K562 (cell line): Measurements from ENCODE around the gene SUSD3. TPM values are rescaled to one million over a fixed set of nuclear protein-coding genes. Genes with fewer than 3 reads are reported as not detected.

Experiments
- MTA3 ChIP-seq: fragments of 450-650 bp; formaldehyde crosslinking; IDR thresholded peaks from 2 replicates; pipeline ENCODE4 v1.6.1; 2017; ENCODE audit warnings: mild to moderate bottlenecking, borderline replicate concordance
- REST ChIP-seq, 2 experiments: fragments of 450-650 bp; formaldehyde crosslinking in 1 of 2; IDR thresholded peaks; 2 replicates each; pipeline versions ENCODE4 v1.4.0 to v1.6.1; 2014 to 2020; ENCODE audit warnings: mild to moderate bottlenecking in 2 of 2, borderline replicate concordance in 1 of 2, low read depth in 1 of 2
- polyA plus RNA-seq, 8 experiments: library from polyadenylated mRNA; depleted of rRNA in 4 of 8; stranded (reverse) in 5 of 8; unstranded in 3 of 8; fragments of >200 nt; fragmentation: Nextera tagmentation in 2 of 8; fragmentation: Illumina TruSeq in 1 of 8; extraction: Ambion mirVana in 2 of 8; extraction: Trizol in 1 of 8; gene quantifications; 2 replicates each; pipeline versions ENCODE4 v1.2.1 to v1.2.3, GENCODE V29; 2011 to 2014; ENCODE audit warnings: inconsistent platforms in 1 of 8, missing spikeins in 1 of 8
- total RNA-seq, 7 experiments: library from RNA; depleted of rRNA in 6 of 7; stranded (reverse); fragments of >200 nt in 6 of 7; fragmentation: Illumina TruSeq in 2 of 7; extraction: Trizol in 2 of 7; gene quantifications; 2 replicates each; pipeline versions ENCODE4 v1.2.1 to v1.2.3, GENCODE V29; 2011 to 2021; ENCODE audit warnings: low replicate concordance in 1 of 7
- TF ChIP-seq, protein P1 (sequence below): fragments of 450-650 bp; IDR thresholded peaks from 2 replicates; pipeline ENCODE4 v1.6.1; 2018; ENCODE audit not compliant: partially characterized antibody

SUSD3 gene
- total and polyA plus RNA-seq, 9 of the 15 experiments (the other 6 are each of a cell fraction or from before 2014, with no cell fraction given), result 1.3 to 21.7 (median 11.4) TPM

DNA sequence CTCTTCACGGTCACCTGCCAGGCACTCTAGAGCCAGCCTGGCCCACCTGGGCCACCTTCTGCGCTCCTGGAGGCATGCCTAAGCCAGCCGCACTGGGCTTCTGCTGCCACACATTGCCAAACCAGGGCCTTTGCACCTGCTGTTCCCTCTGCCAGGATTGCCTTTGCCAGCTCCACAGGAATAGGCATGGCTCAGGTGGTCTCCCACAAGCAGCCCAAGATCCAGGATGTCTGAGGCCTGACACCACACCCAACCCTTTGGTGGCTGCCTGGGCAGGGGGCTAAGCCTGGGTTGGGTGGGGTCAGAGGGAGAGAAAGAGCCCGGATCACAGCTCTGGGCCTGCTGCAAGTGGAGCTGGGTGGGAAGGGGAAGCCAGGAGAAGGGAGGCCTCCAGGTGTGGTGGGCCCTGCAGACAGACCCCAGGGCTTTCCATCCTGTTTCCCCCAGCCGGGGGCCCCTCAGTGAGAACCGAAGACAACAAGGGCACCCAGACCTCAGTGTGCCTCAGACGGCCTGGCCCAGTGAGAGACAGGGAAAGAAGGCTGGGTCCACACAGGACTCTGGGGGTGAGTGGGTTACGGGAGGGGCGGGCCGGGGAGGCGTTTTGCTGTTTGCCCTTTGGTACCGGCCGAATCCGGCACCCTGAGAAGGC lies 672 bp upstream of the SUSD3 start (continued):
- TF ChIP-seq REST (IDR thresholded peaks at IDR 0.05; ENCODE audit: borderline replicate concordance) (peak; percentile 18; the same call in 1 of the 2 replicates), REST (CRISPR knock-in tag; IDR thresholded peaks at IDR 0.05; ENCODE audit: low read depth) (no peak), MTA3 (no peak)
- TF ChIP-seq, protein P1, sequence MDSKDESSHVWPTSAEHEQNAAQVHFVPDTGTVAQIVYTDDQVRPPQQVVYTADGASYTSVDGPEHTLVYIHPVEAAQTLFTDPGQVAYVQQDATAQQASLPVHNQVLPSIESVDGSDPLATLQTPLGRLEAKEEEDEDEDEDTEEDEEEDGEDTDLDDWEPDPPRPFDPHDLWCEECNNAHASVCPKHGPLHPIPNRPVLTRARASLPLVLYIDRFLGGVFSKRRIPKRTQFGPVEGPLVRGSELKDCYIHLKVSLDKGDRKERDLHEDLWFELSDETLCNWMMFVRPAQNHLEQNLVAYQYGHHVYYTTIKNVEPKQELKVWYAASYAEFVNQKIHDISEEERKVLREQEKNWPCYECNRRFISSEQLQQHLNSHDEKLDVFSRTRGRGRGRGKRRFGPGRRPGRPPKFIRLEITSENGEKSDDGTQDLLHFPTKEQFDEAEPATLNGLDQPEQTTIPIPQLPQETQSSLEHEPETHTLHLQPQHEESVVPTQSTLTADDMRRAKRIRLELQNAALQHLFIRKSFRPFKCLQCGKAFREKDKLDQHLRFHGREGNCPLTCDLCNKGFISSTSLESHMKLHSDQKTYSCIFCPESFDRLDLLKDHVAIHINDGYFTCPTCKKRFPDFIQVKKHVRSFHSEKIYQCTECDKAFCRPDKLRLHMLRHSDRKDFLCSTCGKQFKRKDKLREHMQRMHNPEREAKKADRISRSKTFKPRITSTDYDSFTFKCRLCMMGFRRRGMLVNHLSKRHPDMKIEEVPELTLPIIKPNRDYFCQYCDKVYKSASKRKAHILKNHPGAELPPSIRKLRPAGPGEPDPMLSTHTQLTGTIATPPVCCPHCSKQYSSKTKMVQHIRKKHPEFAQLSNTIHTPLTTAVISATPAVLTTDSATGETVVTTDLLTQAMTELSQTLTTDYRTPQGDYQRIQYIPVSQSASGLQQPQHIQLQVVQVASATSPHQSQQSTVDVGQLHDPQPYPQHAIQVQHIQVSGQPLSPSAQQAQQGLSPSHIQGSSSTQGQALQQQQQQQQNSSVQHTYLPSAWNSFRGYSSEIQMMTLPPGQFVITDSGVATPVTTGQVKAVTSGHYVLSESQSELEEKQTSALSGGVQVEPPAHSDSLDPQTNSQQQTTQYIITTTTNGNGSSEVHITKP, result peak; percentile 48
